CD1c-positive myeloid dendritic cell (primary cell): ENCODE measurements around the gene CTCFL.
"Not testable (repeated sequence)": the region's sequence is repeated elsewhere in the genome, so short reads cannot be mapped to it uniquely, and the experiment has no call there.

Source experiments
- DNase-seq: peaks from one replicate; pipeline ENCODE4 v3.0.0-alpha.2; 2016; ENCODE audit errors: extremely low spot score

The CTCFL gene

DNA sequence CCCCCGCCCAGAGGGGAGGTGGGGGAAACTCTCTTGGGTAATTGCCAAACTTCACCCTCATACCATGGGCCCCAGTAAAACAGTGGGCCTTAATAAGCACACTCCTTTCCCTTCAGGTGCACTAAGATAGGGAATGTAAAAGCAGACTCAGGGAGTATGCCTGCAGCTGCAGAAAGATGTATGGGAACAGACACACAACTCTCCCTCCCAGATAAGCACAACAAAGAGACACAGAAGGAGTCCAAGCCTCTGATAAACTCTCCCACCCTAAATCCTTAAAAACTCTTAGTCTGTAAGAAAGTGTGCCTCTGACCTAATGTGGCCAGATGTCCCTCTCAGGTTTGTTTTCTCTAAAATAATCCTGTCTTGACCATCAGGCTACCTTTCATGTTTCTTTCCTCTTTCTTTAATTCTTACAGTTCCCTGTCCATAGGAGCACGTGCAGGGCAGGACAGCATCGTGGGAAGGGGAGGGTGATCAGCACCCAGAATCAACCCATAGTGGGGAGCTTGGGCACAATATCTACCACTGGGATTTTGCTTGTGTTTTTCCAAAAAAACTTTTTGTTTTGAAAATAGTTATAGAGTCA, 11.3 kb upstream of the CTCFL start:
- DNase-seq: no peak

DNA sequence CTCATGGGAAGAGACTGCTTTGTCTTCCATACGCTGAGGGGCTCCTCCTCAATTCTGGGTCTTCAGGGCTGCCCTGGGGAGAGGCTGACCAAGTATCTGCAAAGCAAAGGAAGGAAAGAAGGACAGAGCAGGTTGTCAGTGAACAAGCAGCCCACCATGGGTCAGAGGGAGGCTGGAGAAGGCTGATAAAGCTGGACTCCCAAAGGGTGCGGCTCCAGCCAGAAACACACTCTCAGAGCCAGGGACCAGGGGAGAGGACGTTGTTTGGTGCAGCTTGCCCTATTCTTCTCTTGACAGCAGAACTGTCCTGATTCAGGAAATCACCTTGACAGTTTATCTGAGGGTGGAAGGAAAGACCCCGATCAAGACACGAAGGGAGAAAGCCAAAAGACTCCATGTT, 10.4 kb upstream of the CTCFL start:
- DNase-seq: no peak

- no peak for DNase-seq
Measured at GRCh38 chr20:57532104-57532503, 7.2 kb upstream of the CTCFL start.

GRCh38 chr20:57530327-57530981, 5.5 kb upstream of the CTCFL start:
- DNase-seq: no peak

DNA sequence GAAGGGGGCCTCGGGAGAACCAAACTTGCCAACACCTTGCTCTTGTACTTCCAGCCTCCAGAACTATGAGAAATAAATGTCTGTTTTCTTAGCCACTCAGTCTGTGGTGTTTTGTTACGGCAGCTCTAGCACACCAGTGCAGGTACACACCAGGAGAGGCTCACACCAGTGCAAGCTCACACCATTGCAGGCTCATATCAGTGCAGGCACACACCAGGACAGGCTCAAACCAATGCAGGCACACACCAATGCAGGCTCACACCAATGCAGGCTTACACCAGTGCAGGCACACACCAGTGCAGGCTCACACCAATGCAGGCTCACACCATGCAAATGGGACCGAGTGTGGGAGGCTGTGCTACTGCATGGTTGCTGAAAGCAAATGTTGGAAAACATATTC, 4.9 kb upstream of the CTCFL start:
- no peak for DNase-seq

DNA sequence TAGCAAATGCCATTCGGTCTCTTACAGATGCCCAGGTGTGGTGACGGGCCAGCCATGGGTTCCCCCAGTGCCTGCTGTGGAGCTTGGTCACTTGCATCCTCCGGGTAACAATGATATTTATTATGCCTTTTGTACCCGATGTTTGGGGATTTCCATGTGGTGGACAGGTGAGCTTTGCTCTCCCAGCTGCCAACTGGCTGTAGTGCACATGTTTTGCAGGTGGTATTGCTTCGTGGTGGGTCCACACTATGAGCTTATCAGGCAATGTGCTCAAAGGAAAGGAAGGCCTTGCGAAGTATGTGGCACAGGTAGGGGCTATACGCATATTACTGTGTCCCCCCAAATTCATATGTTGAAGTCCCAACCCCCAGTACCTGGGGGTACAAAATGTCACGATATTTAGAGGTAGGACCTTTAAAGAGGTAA, 4.2 kb upstream of the CTCFL start:
- DNase-seq: no peak

DNA sequence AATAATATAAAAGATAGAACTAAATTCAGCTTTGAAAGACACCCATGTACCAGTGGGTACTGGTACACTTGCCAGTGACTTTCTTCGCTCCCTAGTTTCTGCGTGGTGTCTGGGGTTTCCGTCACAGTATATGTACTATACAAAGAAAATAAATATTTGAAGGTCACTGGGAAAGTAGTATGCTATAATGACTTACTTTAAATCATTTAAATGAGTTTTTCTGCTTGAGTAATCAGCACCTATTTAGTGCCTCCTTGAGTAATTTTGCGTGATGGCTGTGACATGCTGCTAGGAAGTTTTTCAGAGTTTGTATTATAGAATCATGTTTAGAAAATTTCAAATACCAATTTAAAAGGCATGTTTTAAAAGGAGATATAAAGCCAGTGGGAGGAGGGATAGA, 3.2 kb upstream of the CTCFL start:
- DNase-seq: no peak

GRCh38 chr20:57527728-57528127, 2.8 kb upstream of the CTCFL start:
- no peak for DNase-seq

DNA sequence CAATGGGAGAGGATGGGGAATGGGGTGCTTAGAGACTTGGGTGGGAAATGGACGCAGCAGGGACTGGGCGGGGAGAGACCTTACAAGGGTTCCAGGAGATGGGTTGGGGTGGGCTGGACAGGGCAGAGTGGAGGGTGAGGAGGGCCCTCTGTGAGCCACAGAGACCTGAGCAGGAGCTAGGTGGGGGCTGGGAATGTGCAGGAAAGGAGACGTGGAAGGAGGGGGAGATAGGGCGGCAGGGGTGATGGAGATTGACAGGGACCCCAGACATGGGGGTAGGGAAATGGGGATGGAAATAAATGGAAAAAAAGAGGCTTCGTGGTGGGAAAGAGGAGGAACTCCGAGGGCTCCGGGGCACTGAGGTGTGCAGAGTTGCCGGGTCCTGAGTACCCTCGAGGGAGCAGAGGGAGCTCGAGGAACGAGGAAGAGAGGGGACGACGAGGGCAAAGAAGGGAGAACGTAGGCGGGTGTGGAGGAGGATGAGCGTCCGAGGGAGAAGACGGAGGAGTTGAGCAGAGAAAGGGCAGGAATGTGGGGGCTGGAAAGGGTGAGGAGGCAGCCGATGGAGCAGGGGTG, 2.0 kb upstream of the CTCFL start:
- no peak for DNase-seq

DNA sequence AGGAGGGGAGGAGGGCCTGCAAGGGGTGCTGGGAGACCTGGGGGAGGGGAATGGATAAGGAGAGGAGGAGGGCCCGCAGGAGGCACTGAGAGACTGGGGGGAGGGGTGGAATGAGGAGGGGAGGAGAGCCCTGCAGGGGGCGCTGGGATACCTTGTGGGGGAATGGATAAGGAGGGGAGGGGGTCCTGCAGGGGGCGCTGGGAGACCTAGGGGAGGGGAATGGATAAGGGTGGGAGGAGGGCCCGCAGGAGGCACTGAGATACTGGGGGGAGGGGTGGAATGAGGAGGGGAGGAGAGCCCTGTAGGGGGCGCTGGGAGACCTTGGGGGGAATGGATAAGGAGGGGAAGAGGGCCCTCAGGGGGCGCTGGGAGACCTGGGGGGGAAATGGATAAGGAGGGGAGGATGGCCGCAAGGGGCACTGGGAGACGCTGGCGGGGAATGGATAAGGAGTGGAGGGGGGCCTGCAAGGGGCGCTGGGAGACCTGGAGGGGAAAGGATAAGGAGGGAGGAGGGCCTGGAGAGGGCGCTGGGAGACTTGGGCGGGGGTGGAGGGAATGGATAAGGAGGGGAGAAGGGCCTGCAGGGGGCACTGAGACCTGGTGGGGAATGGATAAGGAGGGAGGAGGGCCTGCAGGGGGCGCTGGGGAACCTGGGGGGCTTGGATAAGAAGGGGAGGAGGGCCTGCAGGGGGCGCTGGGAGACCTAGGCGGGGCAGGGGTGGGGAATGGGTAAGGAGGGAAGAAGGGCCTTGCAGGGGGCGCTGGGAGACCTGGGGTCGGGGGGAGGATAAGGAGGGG, 1.3 kb upstream of the CTCFL start:
- no peak for DNase-seq

- DNase-seq: no peak
Measured at GRCh38 chr20:57525328-57526086, 567 bp upstream of the CTCFL start.

DNA sequence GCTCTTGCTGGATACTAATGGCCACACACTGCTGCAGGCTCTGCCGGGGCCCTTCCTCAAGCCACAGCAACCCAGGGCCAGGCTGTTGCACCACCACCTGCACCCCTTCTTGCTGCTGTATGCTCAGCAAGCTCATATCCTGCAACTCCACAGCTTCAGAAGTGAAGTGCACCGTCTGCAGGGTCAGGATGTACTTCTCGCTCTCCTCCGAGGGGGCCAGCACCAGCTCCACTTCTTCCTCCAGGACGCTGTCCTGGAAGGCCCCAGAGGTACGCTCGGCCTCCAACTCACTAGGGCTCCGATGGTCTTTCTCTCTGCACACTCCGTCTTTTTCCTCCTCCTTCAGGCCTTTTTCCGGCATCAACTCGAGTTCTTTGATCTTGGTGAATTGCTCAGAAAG, 1.2 kb downstream of the CTCFL start:
- DNase-seq: no peak

- DNase-seq: no peak
Measured at GRCh38 chr20:57522380-57523140, 2.4 kb downstream of the CTCFL start.

DNA sequence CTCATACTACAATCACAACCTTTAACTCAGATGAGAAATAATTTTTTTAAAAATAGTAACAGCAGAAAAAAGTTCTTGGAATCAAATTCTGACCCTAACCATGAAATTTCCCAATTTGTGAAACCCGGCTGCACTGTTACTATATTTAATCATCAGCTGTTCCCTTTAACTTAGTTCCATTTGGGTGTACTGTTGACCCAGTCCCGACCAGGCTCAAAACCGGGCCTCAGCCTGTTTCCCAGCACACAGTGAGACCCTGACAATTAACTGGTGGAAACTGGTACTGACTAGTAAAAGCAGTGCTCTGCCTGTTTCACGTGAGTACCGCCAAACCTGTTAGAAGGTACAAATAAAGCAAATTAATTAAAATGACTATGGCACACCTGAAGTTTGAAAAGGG, 7.0 kb downstream of the CTCFL start:
- DNase-seq: no peak

DNA sequence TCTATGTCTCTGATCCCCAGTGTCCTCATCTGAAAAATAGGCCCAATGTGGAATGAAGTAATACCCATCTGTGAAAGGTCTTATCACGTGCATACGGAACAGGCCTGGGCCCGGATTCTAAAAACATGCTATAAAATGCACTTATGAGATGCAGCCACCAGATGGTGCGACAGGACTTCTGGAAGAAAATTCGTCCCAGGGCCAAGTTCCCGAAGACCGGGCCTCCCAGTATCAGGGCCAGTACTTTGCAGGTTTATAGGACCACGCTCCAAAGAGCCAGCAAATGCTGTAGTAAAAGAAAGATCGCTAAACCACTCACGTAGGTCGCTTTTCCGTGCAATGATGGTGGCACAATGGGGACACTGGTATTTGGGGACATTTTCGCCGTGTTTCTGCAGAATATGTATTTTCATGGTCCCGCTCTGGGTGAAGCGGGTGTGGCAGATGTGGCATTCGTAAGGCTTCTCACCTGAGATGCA, 10.6 kb downstream of the CTCFL start:
- peak; percentile 74 for DNase-seq

DNA sequence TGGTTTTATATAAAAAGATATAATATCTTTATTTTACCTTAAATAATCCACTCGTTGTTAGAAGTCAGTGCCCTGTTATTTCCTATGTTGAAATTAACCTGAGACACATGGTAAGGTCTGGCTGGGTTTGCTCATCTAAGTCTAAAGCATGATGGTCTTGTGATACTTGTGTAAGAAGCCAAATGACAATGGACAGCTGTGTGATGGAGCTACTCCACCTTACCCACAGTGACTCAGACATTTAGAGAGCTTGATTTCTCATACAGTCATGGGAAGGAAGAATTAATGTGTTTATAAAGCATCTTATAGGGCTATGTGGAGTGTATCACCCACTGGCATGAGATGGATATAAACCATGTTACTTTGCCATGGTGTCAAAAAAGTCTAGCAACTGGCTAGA, 11.7 kb downstream of the CTCFL start:
- DNase-seq: no peak

GRCh38 chr20:57512432-57512831, 12.5 kb downstream of the CTCFL start:
- no peak for DNase-seq

DNA sequence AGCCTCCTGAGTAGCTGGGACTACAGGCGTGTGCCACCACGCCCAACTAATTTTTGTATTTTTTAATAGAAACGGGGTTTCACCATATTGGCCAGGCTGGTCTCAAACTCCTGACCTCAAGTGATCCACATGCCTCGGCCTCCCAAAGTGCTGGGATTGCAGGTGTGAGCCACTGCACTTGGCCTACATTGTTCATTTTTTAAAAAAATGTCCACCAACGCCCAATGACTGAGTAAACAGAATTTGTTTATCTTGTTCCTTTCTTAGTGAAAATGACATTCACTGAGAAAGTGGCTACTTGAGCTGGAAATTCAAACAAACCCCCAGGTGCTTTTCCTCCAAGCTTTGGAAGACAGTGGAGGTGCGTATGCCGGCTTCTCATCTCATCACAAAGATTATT, 13.2 kb downstream of the CTCFL start:
- not testable (repeated sequence) for DNase-seq

DNA sequence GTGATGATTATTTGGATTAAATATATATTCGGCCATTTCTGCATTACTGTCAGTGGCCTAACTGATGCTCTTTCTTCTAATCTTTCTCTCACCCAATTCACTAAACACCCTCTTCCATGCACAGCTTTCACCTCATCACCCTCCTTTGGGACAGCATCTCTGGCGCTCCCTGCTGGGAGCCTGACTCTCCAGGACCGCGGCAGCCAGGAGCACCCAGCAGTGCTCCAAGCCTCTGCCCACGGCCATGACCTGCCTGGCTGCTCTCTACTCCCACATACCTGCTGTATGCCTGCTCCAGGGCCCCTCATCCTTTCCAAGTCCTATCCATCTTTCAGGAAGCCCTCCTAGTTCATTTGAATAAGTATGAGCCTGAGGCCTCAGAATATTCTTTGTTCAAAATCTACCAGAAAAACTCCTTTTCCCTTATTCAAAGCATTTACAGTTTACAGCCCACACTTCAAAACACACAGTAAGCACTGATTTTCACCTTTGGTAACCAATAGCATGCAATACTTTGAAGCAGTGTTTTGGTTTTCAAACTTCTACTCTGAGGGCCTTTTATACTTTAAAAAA, 15.2 kb downstream of the CTCFL start:
- DNase-seq: peak; percentile 16

GRCh38 chr20:57508831-57509230, 16.1 kb downstream of the CTCFL start:
- no peak for DNase-seq

DNA sequence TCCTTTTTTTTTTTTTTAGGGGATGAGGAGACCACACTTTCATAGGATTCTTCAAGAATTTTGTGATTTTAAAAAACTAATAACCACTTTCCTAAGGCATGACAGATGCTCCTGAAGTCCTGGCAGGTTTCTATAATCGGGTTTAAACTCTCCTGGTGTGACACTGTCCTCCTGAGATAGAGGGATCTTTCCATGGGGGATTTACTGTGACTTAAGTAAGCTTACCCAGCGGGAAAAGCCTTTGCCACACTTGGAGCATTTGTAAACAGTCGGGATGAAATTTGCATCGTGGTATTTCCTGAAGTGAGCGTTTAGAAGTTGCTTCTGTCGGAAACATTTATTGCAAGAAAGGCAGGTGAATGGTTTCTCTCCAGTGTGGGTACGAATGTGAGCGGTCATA, 16.6 kb downstream of the CTCFL start:
- no peak for DNase-seq
